B cell (primary cell): ENCODE results near the gene ELP1. TPM values are rescaled to one million over a fixed set of nuclear protein-coding genes. Genes with fewer than 3 reads are reported as not detected.

Experiments
- ATAC-seq: fragments of 200-7000 bp; cut with Tn5 transposase; one replicate; pipeline ENCODE4 v1.10.0; 2021; ENCODE audit warnings: low read depth, mild to moderate bottlenecking, moderate number of reproducible peaks, moderate library complexity
- CTCF ChIA-PET: fragments of 350-600 bp; sonication (Branson Sonifier 250); formaldehyde crosslinking; loops from one replicate; lab custom pipeline; 2021; ENCODE audit warnings: antibody characterized with exemption, inconsistent platforms; lab: Charles Lee
- POLR2A ChIA-PET: fragments of 350-600 bp; sonication (Branson Sonifier 250); formaldehyde crosslinking; loops from one replicate; lab custom pipeline; 2021; ENCODE audit warnings: antibody characterized with exemption; lab: Charles Lee
- DNase-seq: peaks from one replicate; pipeline ENCODE4 v3.0.0; 2013
- H2AFZ ChIP-seq: 2 replicates; pipeline ENCODE4 v1.6.1; 2012; ENCODE audit warnings: mild to moderate bottlenecking, low read depth, low read length; ENCODE audit not compliant: insufficient read depth, poor library complexity, severe bottlenecking
- H3K27ac ChIP-seq, 2 donors: 1 replicate in 1 of 2; 2 replicates in 1 of 2; pipeline ENCODE4 v1.5.1; 2012 to 2013; ENCODE audit warnings: low read length in 2 of 2, mild to moderate bottlenecking in 2 of 2, moderate library complexity in 1 of 2
- H3K27me3 ChIP-seq, 4 experiments: fragments of 200-600 bp in 1 of 4; sonication (generic) in 1 of 4; replicated peaks in 1 of 4; 1 replicate in 2 of 4; 2 replicates in 2 of 4; pipeline versions ENCODE4 v1.6.1 to v1.7.0; 2013 to 2016; ENCODE audit warnings: low read length in 3 of 4, mild to moderate bottlenecking in 2 of 4, mixed read lengths in 1 of 4, moderate library complexity in 1 of 4; ENCODE audit not compliant: insufficient read depth in 4 of 4, control insufficient read depth in 3 of 4; ENCODE audit errors: control extremely low read depth in 1 of 4
- H3K36me3 ChIP-seq, 2 experiments: replicated peaks in 1 of 2; 1 replicate in 1 of 2; 2 replicates in 1 of 2; pipeline versions ENCODE4 v1.6.1 to v1.7.1; 2013; ENCODE audit warnings: low read length in 1 of 2; ENCODE audit not compliant: insufficient read depth in 2 of 2, control insufficient read depth in 1 of 2; ENCODE audit errors: control extremely low read depth in 1 of 2, extremely low read depth in 1 of 2
- H3K4me1 ChIP-seq, 2 donors: fragments of 200-600 bp in 1 of 2; sonication (generic) in 1 of 2; 1 replicate in 1 of 2; 2 replicates in 1 of 2; pipeline versions ENCODE4 v1.5.1 to v1.6.1; 2013 to 2017; ENCODE audit warnings: low read length in 2 of 2; ENCODE audit not compliant: control insufficient read depth in 2 of 2, insufficient read depth in 2 of 2
- H3K4me2 ChIP-seq: replicated peaks from 2 replicates; pipeline ENCODE3; 2012; ENCODE audit warnings: mild to moderate bottlenecking, low read depth, low read length; ENCODE audit not compliant: poor library complexity, severe bottlenecking
- H3K4me3 ChIP-seq, 5 experiments: fragments of 200-600 bp in 1 of 5; sonication (generic) in 1 of 5; 1 replicate in 3 of 5; 2 replicates in 2 of 5; pipeline versions ENCODE4 v1.5.1 to v1.7.0; 2011 to 2016; ENCODE audit warnings: low read length in 4 of 5, mild to moderate bottlenecking in 4 of 5, low read depth in 2 of 5, control low read depth in 1 of 5, moderate library complexity in 1 of 5; ENCODE audit not compliant: insufficient read depth in 1 of 5; ENCODE audit errors: control extremely low read depth in 1 of 5, extremely low read depth in 1 of 5
- H3K79me2 ChIP-seq: fragments of 200-600 bp; sonication (generic); one replicate; pipeline ENCODE4 v1.6.0; 2016; ENCODE audit warnings: low read length; ENCODE audit not compliant: control insufficient read depth, insufficient read depth
- H3K9ac ChIP-seq: fragments of 200-600 bp; sonication (generic); 2 replicates; pipeline ENCODE4 v1.6.1; 2017; ENCODE audit warnings: mild to moderate bottlenecking, low read length, moderate library complexity
- H3K9me3 ChIP-seq, 3 donors: one replicate each; pipeline versions ENCODE4 v1.6.1 to v1.7.1; 2013; ENCODE audit warnings: low read length in 2 of 3; ENCODE audit not compliant: control insufficient read depth in 2 of 3, insufficient read depth in 1 of 3; ENCODE audit errors: control extremely low read depth in 1 of 3
- H4K20me1 ChIP-seq: 2 replicates; pipeline ENCODE4 v1.6.0; 2012; ENCODE audit warnings: mild to moderate bottlenecking, low read length; ENCODE audit not compliant: insufficient read depth, control insufficient read depth, poor library complexity, severe bottlenecking
- H3K27ac Mint-ChIP-seq: one replicate; pipeline ENCODE4 v1.8.0; 2021; ENCODE audit warnings: mixed read lengths
- H3K27me3 Mint-ChIP-seq: one replicate; pipeline ENCODE4 v1.8.0; 2021; ENCODE audit warnings: mixed read lengths
- H3K4me1 Mint-ChIP-seq: one replicate; pipeline ENCODE4 v1.8.0; 2021; ENCODE audit warnings: mixed read lengths
- H3K4me3 Mint-ChIP-seq: one replicate; pipeline ENCODE4 v1.8.0; 2021; ENCODE audit warnings: mixed read lengths
- H3K9me3 Mint-ChIP-seq: one replicate; pipeline ENCODE4 v1.8.0; 2022; ENCODE audit warnings: mixed read lengths; ENCODE audit not compliant: insufficient read depth
- CTCF ChIP-seq: fragments of 200-600 bp; IDR thresholded peaks from one replicate; pipeline ENCODE4 v1.8.0; 2022; ENCODE audit warnings: antibody characterized with exemption, mild to moderate bottlenecking
- EZH2 ChIP-seq: IDR thresholded peaks from 2 replicates; pipeline ENCODE4 v1.6.1; 2012; ENCODE audit warnings: borderline replicate concordance, low read depth, mild to moderate bottlenecking, moderate library complexity, low read length; ENCODE audit not compliant: insufficient read depth, poor library complexity, severe bottlenecking
- WGBS: methylation state at CpG from one replicate; pipeline ENCODE4 v1.1.5; 2013; ENCODE audit warnings: missing lambda C conversion rate; ENCODE audit not compliant: insufficient coverage; 5-methylcytosine and 5-hydroxymethylcytosine counted together
- intact Hi-C: fragments of 100-400 bp; cut with micrococcal nuclease; formaldehyde crosslinking; loops from one replicate; pipeline ENCODE4 v1.10.0; 2022
- polyA plus RNA-seq: library from polyadenylated mRNA; depleted of rRNA; stranded (reverse); fragments of >200 nt; gene quantifications from 2 replicates; pipeline ENCODE4 v1.2.3, GENCODE V29; 2012
- total RNA-seq, 2 donors: library from RNA; stranded (reverse); fragments of 120-200 nt in 1 of 2; gene quantifications; 1 replicate in 1 of 2; 2 replicates in 1 of 2; pipeline versions ENCODE4 v1.2.3 to v1.2.4, GENCODE V29; 2013 to 2022

The ELP1 gene
- total and polyA plus RNA-seq, 2 donors (not counting 1 experiment from before 2014, with no cell fraction given) = 20.8 to 29.4 TPM

DNA sequence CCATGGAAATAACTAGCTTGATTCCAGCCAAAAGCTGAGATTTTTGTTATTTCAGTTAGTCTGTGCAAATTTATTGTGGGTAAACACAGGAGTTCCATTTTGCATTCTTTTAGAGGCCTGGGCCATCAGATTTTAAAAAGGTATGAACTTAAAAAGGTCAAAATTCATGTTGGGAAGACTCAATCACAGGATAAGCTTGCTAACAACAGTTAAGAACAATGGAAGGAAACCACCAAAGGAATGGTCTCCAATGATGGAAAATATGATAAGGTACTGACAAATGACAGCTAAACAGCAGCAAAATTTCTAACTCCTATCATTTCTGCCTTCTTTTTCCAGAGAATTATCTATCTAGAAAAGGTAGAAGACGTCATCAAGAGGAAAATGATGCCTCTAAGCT, 16.2 kb upstream of the ELP1 start:
- H3K9me3 Mint-ChIP-seq = no peaks in the 10 kb centered on the region
- Histone ChIP-seq H3K9me3 (no peaks in the 10 kb centered on the region), H3K4me2 (no peak overlapping the region), H3K4me1 (no peaks in the 10 kb centered on the region), H3K9ac (no peak overlapping the region), H3K4me3 (no peak overlapping the region), H2AFZ (no peak overlapping the region), H3K27ac (no peak overlapping the region), H3K79me2 (no peaks in the 10 kb centered on the region), H4K20me1 (no peaks in the 10 kb centered on the region), H3K27me3 (no peaks in the 10 kb centered on the region), H3K36me3 (no peaks in the 10 kb centered on the region)
- intact Hi-C loops = loop anchor here (5.0 kb wide), 1 partner anchor 483 kb away; no protein-coding TSS in a partner anchor
- POLR2A ChIA-PET = interaction anchor here (0.7 kb wide), 1 partner anchor 18 kb away, joined by 3 read pairs; no protein-coding TSS in a partner anchor
- CTCF ChIA-PET = interaction anchor here (0.7 to 5.0 kb wide), 3 partner anchors 7 to 605 kb away, joined by 3 to 36 read pairs (median 4); no protein-coding TSS in a partner anchor
- DNase-seq (no peak), ATAC-seq (no peak)
- no CpG with 5 or more reads among the region's 1 CpG for WGBS
- H3K27ac Mint-ChIP-seq = no peak overlapping the region
- no peaks in the 10 kb centered on the region for H3K27me3 Mint-ChIP-seq
- H3K4me1 Mint-ChIP-seq = no peaks in the 10 kb centered on the region
- TF ChIP-seq EZH2 (no peak), CTCF (no peak)
- no peak overlapping the region for H3K4me3 Mint-ChIP-seq

DNA sequence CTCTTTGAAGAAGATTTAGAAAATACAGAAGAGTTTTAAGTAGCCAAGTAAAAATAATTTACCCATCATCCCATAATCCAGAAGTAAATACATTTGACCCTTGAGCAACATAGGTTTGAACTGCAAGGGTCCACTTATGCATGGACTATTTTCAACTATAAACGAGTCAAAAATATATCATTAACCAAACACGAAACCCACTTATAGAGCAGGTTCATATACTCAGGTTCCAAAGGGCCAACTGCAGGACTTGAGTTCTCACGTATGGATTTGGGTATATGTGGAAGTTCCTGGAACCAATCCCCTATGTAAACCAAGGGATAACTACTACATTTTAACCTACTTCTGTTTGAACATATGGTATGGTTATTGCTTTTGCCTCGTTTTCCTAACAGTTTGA, 6.1 kb upstream of the ELP1 start:
- no peaks in the 10 kb centered on the region for H3K9me3 Mint-ChIP-seq
- no peak overlapping the region for H3K27ac Mint-ChIP-seq
- no peak for ATAC-seq
- no peak overlapping the region for H3K27ac ChIP-seq
- CTCF ChIA-PET = no interaction called here
- DNase-seq = no peak
- no peaks in the 10 kb centered on the region for H3K9me3 ChIP-seq
- peaks cover 0 to 4% of the 10 kb centered on the region in 2 experiments for H3K36me3 ChIP-seq
- H3K4me1 ChIP-seq = peaks cover 2 to 3% of the 10 kb centered on the region in 2 donors
- H3K79me2 ChIP-seq = no peaks in the 10 kb centered on the region
- intact Hi-C loops = no loop called here
- POLR2A ChIA-PET = no interaction called here
- H3K4me1 Mint-ChIP-seq = no peaks in the 10 kb centered on the region
- WGBS = 100% methylated on average over 1 of the region's 4 CpGs
- no peak overlapping the region for H2AFZ ChIP-seq
- H3K4me2 ChIP-seq = no peak overlapping the region
- no peak overlapping the region for H3K4me3 ChIP-seq
- no peak overlapping the region for H3K9ac ChIP-seq
- TF ChIP-seq CTCF (no peak), EZH2 (no peak)
- H3K27me3 Mint-ChIP-seq = no peaks in the 10 kb centered on the region
- no peaks in the 10 kb centered on the region for H3K27me3 ChIP-seq
- no peak overlapping the region for H3K4me3 Mint-ChIP-seq
- no peaks in the 10 kb centered on the region for H4K20me1 ChIP-seq
